Dendritic cell treated with granulocyte-macrophage colony-stimulating factor and Interleukin-4, amounts not matched to agents 40 ng/mL and 50 ng/mL, for 4 days (primary cell): ENCODE data around the gene BTG4.

Source experiments
- H3K27ac Mint-ChIP-seq: one replicate; pipeline ENCODE4 v1.8.0; 2022; ENCODE audit warnings: mild to moderate bottlenecking, mixed read lengths
- H3K27me3 Mint-ChIP-seq: one replicate; pipeline ENCODE4 v1.8.0; 2022; ENCODE audit warnings: mild to moderate bottlenecking, mixed read lengths
- H3K36me3 Mint-ChIP-seq: one replicate; pipeline ENCODE4 v1.8.0; 2022; ENCODE audit warnings: low read depth, mixed read lengths
- H3K4me1 Mint-ChIP-seq: one replicate; pipeline ENCODE4 v1.8.0; 2022; ENCODE audit warnings: low read depth, mixed read lengths
- H3K4me3 Mint-ChIP-seq: one replicate; pipeline ENCODE4 v1.8.0; 2022; ENCODE audit warnings: mild to moderate bottlenecking, moderate library complexity, mixed read lengths
- H3K9me3 Mint-ChIP-seq: one replicate; pipeline ENCODE4 v1.8.0; 2022; ENCODE audit warnings: mixed read lengths
- intact Hi-C: fragments of 100-400 bp; cut with micrococcal nuclease; formaldehyde crosslinking; loops from one replicate; pipeline ENCODE4 v1.15.0; 2022

The BTG4 gene

DNA sequence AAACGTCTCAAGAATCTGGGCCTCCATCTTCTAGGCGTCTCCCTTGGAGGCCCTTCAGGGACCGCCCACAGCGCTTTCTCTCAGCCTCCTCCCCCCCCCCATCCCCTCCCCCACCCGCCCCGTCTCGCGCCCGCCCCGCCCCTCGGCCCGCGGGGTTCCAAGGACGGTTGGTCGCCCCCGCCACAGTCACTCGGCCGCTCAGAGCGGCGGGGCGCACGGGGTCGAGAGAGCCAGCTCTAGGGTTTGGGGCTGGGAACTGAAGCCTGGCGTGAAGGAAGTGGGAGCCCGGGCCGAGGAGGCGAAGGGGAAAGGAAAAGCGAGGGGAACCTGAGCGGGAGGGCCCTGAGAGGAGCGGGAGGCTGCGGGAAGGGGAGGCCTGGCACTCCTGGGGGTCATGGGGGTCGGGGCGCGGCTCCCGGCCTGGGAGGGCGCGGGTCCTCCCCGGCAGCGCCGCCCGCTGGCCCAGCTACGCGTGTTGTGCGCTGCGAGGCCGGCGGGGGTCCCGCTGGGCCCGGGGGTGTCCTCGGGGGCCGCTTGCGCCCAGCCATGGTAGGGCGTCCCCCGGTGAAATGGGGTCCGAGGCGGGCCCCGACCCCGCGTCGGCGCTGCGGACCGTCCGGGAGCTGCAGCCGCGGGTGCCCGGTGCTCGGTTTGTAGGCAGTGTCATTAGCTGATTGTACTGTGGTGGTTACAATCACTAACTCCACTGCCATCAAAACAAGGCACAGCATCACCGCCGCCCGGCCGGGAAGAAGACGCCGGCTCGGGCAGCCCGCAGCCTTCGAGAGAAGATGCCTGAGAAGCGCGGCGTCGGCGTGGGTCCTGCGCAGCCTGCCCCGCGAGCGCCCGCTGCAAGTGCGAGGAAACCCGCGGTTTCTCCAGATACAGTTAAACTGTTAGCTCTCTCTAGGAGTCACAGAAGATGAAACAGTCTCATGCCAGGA is at the start of gene BTG4:
Gene BTG4, minus strand, starts transcription at position 91 of the 944 bp plus-strand sequence. CDS start 13,610 bp downstream, outside the sequence.
- no peaks in the 10 kb centered on the region for H3K36me3 Mint-ChIP-seq
- peaks cover 18% of the 10 kb centered on the region for H3K4me1 Mint-ChIP-seq
- H3K27ac Mint-ChIP-seq: no peak within 1 kb of the TSS
- no peaks in the 10 kb centered on the region for H3K9me3 Mint-ChIP-seq
- peaks cover 32% of the 10 kb centered on the region for H3K27me3 Mint-ChIP-seq
- intact Hi-C loops: no loop called here
- H3K4me3 Mint-ChIP-seq: peak within 1 kb of the TSS; percentile 79

DNA sequence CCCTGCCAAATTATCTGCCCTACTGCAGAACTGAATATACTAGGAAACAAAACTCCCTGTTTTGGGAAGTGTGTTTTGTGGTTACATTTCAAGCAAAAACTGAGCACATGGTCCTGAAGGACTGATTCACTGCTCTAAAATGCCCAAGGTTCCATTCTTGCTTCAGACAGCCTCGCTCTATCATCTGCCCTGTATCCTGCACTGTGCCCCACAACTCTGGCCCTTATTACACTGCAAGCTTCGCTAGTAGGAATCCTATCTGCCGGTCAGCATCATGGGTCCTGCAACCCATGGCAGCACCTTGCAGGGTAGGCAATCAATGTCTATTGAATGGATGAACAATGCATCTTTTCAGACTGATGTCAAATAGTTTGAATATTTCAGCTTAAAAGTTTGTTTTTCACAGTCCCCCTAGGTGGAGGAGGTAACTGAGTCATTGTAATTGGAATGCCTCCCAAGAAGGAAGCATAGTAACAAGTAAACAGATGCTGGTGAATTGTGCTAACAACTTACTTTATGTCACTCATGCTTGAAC is 49.7 kb upstream of the BTG4 start:
- H3K27ac Mint-ChIP-seq: no peak overlapping the region
- peaks cover 7% of the 10 kb centered on the region for H3K4me1 Mint-ChIP-seq
- H3K4me3 Mint-ChIP-seq: no peak overlapping the region
- intact Hi-C loops: no loop called here
- H3K9me3 Mint-ChIP-seq: no peaks in the 10 kb centered on the region
- no peaks in the 10 kb centered on the region for H3K36me3 Mint-ChIP-seq
- H3K27me3 Mint-ChIP-seq: peaks cover 1% of the 10 kb centered on the region

DNA sequence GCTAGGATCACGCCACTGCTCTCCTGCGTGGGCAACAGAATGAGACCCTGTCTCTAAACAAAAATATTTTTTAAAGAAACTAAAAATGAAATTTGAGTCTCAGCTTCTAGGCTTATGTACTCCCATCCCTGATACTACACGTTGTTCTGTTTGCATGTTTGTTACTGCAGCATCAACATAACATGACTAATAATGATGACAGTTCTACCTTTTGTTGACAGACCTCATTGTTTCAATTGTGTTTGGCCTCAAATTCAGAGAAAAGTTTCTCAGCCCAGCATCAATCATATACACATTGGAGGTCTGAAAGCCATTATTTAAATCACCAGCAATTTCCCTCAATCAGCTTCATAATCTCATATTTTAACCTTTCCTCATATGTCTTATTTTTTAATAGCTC is 49.1 kb upstream of the BTG4 start:
- Mint-ChIP-seq H3K36me3 (no peaks in the 10 kb centered on the region), H3K27me3 (peaks cover 1% of the 10 kb centered on the region), H3K4me1 (peaks cover 7% of the 10 kb centered on the region), H3K4me3 (no peak overlapping the region), H3K27ac (no peak overlapping the region), H3K9me3 (peaks cover 4% of the 10 kb centered on the region)
- intact Hi-C loops: no loop called here

DNA sequence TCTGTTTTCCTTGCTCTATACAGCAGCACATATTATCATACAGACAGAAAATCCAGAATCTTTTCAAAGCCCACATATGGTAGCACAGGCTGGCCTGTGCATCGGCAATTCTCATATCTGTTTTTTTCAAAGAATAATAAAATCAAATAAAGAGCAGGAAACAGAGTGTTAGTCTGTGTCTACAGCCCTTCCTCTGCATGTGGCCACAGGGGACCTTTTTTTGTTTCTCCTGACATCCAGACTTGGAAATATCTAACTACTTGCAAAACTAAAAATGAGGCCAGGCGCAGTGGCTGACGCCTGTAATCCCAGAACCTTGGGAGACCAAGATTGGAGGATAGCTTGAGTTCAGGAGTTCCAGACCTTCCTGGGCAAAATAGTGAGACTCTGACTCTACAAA is 48.6 kb upstream of the BTG4 start:
- H3K27ac Mint-ChIP-seq: no peak overlapping the region
- intact Hi-C loops: no loop called here
- peaks cover 1% of the 10 kb centered on the region for H3K27me3 Mint-ChIP-seq
- H3K9me3 Mint-ChIP-seq: peaks cover 9% of the 10 kb centered on the region
- no peak overlapping the region for H3K4me3 Mint-ChIP-seq
- H3K36me3 Mint-ChIP-seq: no peaks in the 10 kb centered on the region
- H3K4me1 Mint-ChIP-seq: peaks cover 7% of the 10 kb centered on the region

DNA sequence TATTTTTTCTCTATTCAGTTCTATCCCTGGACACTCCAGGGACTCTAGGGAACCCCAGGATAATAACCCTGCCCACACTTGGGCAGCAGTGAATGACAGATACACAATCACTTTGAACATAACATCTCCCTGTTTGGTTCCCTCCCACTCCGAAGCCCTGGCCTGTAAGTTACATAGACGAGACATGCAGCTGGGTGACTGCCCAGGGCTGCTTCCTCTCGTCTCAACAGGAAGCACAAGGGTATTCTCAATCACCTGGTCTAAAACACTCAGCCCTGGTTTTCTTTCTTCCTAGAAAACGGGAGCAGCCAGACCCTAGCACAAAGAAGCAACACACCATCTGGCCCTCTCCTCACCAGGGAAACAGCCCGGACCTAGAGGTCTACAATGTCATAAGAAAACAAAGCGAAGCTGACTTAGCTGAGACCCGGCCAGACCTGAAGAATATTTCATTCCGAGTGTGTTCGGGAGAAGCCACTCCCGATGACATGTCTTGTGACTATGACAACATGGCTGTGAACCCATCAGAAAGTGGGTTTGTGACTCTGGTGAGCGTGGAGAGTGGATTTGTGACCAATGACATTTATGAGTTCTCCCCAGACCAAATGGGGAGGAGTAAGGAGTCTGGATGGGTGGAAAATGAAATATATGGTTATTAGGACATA is 47.7 kb upstream of the BTG4 start:
- H3K27me3 Mint-ChIP-seq: peaks cover 1% of the 10 kb centered on the region
- H3K27ac Mint-ChIP-seq: no peak overlapping the region
- H3K4me3 Mint-ChIP-seq: no peak overlapping the region
- H3K36me3 Mint-ChIP-seq: no peaks in the 10 kb centered on the region
- H3K9me3 Mint-ChIP-seq: peaks cover 12% of the 10 kb centered on the region
- intact Hi-C loops: no loop called here
- peaks cover 7% of the 10 kb centered on the region for H3K4me1 Mint-ChIP-seq

DNA sequence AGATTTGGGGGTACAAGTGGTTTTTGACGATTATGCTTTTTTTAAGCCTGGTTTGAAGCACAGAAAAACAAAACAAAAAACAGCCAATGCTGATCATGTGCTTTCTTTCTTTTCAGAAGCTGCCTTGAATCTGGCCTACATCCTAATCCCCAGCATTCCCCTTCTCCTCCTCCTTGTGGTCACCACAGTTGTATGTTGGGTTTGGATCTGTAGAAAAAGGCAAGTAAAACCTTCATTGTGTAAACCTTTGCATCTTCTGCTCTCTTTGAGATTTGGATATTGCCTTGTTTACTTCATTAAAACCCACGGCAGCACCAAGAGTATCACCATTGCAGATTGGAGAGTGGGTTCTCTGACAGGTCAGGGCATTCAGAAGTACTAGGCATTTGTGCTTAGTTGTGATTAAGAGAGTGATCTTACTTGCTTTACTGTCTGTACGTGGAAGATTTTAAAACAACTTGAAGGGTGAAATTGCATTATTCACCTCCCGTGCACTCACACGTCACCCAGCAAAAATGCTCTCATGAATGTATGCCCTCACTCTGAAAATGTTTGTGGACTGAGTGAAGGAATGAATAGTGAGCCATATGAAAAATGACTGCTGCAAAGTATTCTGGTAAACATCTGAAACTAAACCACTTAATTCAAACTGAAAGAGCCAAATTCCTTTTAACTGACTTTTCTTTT is 45.4 kb upstream of the BTG4 start:
- H3K4me1 Mint-ChIP-seq: peaks cover 7% of the 10 kb centered on the region
- intact Hi-C loops: no loop called here
- H3K9me3 Mint-ChIP-seq: peaks cover 12% of the 10 kb centered on the region
- H3K36me3 Mint-ChIP-seq: no peaks in the 10 kb centered on the region
- no peak overlapping the region for H3K27ac Mint-ChIP-seq
- no peak overlapping the region for H3K4me3 Mint-ChIP-seq
- no peaks in the 10 kb centered on the region for H3K27me3 Mint-ChIP-seq

DNA sequence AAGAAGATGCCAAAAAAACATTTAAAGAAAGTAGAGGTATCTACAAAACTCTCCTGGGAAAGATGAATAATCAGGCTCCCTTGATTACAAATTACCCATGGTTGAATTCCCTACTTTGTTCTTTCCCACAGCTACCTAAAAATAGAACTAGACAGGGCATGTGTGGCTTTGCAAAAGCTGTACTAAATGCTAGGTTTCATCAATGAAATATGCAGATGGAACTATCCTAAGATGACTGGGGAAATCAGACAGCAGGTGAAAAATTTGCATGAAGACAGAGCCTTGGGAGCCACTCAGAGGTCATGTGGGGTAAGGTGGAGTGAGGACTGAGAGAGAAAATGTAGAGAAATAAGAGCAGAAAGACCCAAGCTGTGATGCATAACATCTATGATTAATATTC is 43.1 kb upstream of the BTG4 start:
- H3K4me3 Mint-ChIP-seq: no peak overlapping the region
- H3K36me3 Mint-ChIP-seq: no peaks in the 10 kb centered on the region
- peaks cover 12% of the 10 kb centered on the region for H3K9me3 Mint-ChIP-seq
- no peaks in the 10 kb centered on the region for H3K27me3 Mint-ChIP-seq
- intact Hi-C loops: no loop called here
- H3K4me1 Mint-ChIP-seq: peaks cover 1% of the 10 kb centered on the region
- no peak overlapping the region for H3K27ac Mint-ChIP-seq

DNA sequence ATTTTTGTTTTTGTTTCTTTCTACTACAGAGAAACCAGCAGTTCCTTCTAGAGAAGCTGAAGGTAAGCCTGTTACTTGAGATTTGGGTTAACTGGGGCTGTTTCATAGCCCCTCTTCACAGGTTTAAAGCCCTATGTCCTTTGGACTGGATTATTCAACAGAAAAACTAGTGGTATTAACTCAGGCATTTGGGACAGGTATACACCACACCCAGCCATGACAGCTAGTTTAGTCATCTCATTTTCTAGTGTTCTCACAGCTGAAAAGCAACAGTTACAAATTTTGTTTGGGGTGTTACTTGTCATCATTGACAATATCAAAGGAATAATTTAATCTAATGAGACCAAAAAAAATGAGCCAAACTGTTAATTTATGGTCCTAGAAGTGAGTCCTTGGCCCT is 42.3 kb upstream of the BTG4 start:
- intact Hi-C loops: no loop called here
- no peaks in the 10 kb centered on the region for H3K27me3 Mint-ChIP-seq

DNA sequence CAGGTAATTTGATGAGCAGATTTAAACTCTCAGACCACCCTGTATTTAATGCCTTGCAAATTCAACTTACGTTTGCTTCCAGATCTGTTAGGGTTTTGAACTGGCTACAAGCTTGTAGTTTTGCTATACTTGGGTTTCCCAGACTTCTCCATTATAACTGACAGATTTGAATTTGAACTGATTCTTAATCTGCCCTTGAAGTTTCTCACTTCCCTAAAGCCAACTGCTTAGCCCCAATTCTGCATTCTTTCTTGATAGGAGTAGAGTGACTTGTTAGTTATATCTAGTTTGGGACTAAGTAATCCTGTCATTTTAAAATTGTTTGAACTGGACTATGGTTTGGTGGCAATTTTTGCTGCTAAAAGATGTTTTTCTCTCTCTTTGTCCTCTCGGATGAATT is 38.1 kb upstream of the BTG4 start:
- intact Hi-C loops: no loop called here
- no peaks in the 10 kb centered on the region for H3K9me3 Mint-ChIP-seq
- H3K27ac Mint-ChIP-seq: no peak overlapping the region
- peaks cover 9% of the 10 kb centered on the region for H3K4me1 Mint-ChIP-seq
- H3K4me3 Mint-ChIP-seq: no peak overlapping the region
- no peaks in the 10 kb centered on the region for H3K27me3 Mint-ChIP-seq
- no peaks in the 10 kb centered on the region for H3K36me3 Mint-ChIP-seq

More for the DNA sequence above, 42.3 kb upstream of the BTG4 start:
- H3K4me1 Mint-ChIP-seq: peaks cover 8% of the 10 kb centered on the region
- peaks cover 12% of the 10 kb centered on the region for H3K9me3 Mint-ChIP-seq
- H3K4me3 Mint-ChIP-seq: no peak overlapping the region
- no peaks in the 10 kb centered on the region for H3K36me3 Mint-ChIP-seq
- H3K27ac Mint-ChIP-seq: no peak overlapping the region

DNA sequence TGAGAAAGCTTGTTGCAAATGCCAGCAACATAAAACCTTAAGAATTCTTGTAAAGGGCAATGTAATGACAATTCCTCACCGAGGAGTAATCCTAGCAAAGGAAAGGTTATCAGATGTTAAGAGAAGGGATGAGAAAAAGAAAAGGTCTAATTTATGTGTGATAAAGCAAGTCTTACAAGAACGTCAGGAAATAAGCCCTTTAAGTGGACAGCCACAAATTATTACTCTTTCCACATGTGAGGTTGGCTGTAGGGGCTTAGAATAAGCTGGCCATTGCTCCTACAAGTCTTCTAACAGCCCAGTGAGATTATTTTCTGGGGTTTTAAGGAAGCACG is 37.6 kb upstream of the BTG4 start:
- Mint-ChIP-seq H3K36me3 (no peaks in the 10 kb centered on the region), H3K4me3 (no peak overlapping the region), H3K27me3 (no peaks in the 10 kb centered on the region), H3K4me1 (peaks cover 9% of the 10 kb centered on the region), H3K27ac (no peak overlapping the region), H3K9me3 (no peaks in the 10 kb centered on the region)
- intact Hi-C loops: no loop called here

DNA sequence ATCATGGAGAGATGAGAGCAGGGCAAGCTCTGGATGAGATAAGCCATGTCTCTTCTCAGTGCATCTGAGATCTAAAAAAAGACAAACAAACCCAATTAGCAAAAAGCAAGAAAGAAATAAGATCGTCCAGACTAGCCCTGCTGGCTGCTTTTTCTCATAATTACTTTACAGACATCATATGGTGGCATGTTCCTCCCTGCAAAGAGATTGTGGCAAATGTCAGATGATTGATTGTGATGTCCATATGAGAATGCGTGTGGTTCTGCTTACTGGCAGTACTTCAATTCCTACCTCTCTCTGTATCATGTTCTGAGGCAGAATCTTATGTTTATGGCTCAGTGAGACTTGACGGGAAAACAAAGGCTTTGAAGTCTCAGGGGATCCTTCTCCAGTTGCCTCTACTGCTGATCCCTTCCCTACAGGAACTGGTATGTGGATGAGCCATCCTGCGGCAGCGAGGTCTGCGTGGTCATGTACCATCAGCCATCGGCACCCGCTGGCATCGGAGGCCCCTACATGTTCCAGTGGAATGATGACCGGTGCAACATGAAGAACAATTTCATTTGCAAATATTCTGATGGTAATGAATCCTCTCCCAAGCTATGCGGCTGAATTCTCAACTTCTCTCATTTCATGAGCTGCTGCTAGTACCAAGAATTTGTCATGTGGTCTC is 37.1 kb upstream of the BTG4 start:
- Mint-ChIP-seq H3K4me3 (no peak overlapping the region), H3K27ac (no peak overlapping the region), H3K36me3 (no peaks in the 10 kb centered on the region), H3K4me1 (peaks cover 9% of the 10 kb centered on the region), H3K9me3 (no peaks in the 10 kb centered on the region), H3K27me3 (no peaks in the 10 kb centered on the region)
- intact Hi-C loops: no loop called here

DNA sequence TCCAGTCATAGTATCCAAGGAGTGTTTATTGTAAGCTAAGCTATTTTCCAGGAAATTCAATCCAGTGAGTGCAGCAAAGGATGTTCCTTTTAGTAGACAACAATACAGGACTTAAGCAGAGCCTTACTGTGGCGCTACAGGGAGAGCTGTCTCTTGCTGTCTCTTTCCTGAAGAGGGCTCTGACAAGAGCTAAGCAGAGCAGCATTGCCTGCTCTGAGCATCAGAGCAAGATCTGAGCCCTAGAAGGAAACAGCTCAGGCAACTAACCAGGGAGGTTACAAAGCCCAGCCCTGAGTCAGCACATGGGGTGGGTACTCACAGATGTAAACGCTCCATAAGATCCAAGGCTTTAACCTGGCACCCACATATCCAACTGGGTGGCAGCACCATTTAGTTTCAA is 36.3 kb upstream of the BTG4 start:
- peaks cover 9% of the 10 kb centered on the region for H3K4me1 Mint-ChIP-seq
- no peak overlapping the region for H3K4me3 Mint-ChIP-seq
- H3K9me3 Mint-ChIP-seq: no peaks in the 10 kb centered on the region
- H3K36me3 Mint-ChIP-seq: no peaks in the 10 kb centered on the region
- intact Hi-C loops: no loop called here
- no peak overlapping the region for H3K27ac Mint-ChIP-seq
- no peaks in the 10 kb centered on the region for H3K27me3 Mint-ChIP-seq

DNA sequence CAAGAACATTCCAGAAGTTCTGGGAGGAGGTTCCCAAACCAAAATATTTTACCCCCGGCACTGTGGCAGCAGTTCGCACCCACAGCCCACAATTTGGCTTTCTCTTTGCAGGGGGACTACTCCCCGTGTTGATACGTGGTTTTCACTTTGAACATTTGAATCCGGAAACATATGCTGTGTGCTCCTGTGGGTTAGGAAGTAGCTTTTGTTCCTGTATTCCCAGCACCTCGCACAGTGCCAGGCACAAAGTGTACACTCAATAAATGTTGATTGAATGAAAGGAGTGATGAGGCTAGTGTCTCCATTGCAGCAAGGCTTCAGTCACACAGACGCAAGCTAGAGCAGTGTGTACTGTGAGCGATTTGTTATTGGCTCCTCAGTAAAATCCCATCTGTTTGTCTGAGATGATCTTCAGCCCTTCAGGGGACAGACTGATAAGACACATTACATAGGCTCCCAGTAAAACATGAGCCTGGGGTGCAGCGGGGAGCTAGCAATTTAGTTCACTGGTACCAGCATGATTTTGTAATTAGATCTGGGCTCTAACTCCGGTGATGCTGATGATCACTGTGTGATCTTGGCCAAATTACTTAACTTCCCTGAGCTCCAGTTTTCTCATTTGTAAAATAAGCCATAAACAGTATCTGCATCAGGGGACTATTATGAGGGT is 30.6 kb upstream of the BTG4 start:
- intact Hi-C loops: no loop called here
- Mint-ChIP-seq H3K36me3 (no peaks in the 10 kb centered on the region), H3K27me3 (peaks cover 42% of the 10 kb centered on the region), H3K4me3 (no peak overlapping the region), H3K4me1 (peaks cover 25% of the 10 kb centered on the region), H3K27ac (no peak overlapping the region), H3K9me3 (no peaks in the 10 kb centered on the region)
